Gastrocnemius medialis (tissue), 4 donors: ENCODE measurements around the gene UPK3B.

ENCODE experiments used
- POLR2A ChIP-seq, 2 donors: fragments of 450-650 bp; IDR thresholded peaks; one replicate each; pipeline ENCODE4 v1.6.1; 2017; ENCODE audit warnings: antibody characterized with exemption in 2 of 2, mild to moderate bottlenecking in 2 of 2, moderate library complexity in 2 of 2
- TF ChIP-seq, protein P1 (sequence below), 5 experiments: fragments of 450-650 bp in 3 of 5; fragments of 200-600 bp in 2 of 5; sonication (generic) in 2 of 5; IDR thresholded peaks in 4 of 5; conservative IDR thresholded peaks in 1 of 5; 1 replicate in 4 of 5; 2 replicates in 1 of 5; pipeline ENCODE4 v1.5.1; 2016 to 2019; ENCODE audit warnings: antibody characterized with exemption in 5 of 5, mild to moderate bottlenecking in 3 of 5, moderate library complexity in 3 of 5

DNA sequence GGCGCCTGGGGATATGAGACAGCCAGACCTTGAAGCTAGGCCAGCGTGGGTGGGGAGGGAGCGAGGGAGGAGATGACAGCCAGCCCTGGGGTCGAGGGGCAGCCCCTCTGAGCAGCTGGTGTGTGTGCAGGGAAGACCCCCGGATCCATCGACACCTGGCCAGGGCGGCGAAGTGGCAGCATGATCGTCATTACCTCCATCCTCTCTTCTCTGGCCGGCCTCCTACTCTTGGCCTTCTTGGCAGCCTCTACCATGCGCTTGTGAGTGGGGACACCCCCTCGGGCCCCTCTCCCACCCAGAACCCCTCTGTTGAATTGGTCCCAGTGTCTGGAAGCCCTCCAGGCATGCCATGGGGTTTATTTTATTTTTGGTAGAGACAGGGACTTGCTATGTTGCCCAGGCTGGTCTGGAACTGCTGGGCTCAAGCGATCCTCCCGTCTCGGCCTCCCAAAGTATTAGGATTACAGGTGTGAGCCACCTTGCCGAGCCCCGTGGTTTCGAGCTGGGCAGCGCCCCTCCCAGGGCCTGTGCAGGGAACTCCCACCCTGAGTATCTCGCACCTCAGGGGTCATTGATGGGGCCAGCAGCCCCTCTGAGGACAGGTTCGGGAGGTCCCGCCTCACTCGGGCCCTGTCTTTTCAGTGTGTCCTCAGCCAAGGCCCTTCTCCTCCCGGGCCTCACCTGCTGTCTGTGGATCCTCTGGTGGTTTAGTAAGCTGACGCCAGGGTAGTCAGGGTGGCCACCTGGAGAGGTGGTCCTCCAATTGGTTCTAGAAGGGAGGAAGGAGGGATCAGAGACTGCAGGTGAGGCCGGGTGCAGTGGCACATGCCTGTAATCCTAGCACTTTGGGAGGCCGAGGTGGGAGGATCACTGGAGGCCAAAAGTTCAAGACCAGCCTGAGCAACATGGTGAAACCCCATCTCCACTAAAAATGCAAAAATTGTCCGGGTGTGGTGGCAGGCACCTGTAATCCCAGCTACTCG is 3.8 kb downstream of the UPK3B start:
- TF ChIP-seq, protein P1, sequence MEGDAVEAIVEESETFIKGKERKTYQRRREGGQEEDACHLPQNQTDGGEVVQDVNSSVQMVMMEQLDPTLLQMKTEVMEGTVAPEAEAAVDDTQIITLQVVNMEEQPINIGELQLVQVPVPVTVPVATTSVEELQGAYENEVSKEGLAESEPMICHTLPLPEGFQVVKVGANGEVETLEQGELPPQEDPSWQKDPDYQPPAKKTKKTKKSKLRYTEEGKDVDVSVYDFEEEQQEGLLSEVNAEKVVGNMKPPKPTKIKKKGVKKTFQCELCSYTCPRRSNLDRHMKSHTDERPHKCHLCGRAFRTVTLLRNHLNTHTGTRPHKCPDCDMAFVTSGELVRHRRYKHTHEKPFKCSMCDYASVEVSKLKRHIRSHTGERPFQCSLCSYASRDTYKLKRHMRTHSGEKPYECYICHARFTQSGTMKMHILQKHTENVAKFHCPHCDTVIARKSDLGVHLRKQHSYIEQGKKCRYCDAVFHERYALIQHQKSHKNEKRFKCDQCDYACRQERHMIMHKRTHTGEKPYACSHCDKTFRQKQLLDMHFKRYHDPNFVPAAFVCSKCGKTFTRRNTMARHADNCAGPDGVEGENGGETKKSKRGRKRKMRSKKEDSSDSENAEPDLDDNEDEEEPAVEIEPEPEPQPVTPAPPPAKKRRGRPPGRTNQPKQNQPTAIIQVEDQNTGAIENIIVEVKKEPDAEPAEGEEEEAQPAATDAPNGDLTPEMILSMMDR (IDR thresholded peaks at IDR 0.05 in 4 of 5, conservative IDR thresholded peaks at IDR 0.05 in 1 of 5): no peak
- TF ChIP-seq POLR2A (IDR thresholded peaks at IDR 0.05): no peak
